Esophagus mucosa (tissue), 1 donor: ENCODE results near the gene CARD14. TPM values are rescaled to one million over a fixed set of nuclear protein-coding genes. Genes with fewer than 3 reads are reported as not detected.
"Not testable (repeated sequence)": the region's sequence is repeated elsewhere in the genome, so short reads cannot be mapped to it uniquely, and the experiment has no call there.

Source experiments
- ATAC-seq: fragments of 200-7000 bp; cut with Tn5 transposase; one replicate; pipeline ENCODE4 v1.9.1; 2020
- total RNA-seq: library from RNA; stranded (reverse); gene quantifications from one replicate; pipeline ENCODE4 v1.2.4, GENCODE V29; 2023
- donor health status: DM: yes; HTN: yes; CAD: no.

The CARD14 gene
- total RNA-seq, 1 donor from 2014 or later, result 23.8 TPM

DNA sequence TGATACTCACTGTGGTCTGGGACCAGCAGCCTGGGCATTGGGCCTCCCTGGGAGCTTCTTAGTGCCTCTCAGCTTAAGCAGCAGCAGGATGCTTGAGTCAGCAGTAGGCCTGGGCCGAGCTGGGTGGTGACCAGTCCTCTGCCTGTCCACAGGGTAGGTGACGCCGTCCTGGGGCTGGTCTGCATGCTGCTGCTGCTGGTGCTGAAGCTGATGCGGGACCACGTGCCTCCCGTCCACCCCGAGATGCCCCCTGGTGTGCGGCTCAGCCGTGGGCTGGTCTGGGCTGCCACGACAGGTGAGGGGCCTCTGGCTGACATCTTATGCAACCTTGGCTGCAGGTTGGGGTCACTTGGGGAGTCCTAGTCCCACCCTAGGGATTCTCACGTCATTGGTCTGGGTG, 57.8 kb downstream of the CARD14 start:
- ATAC-seq, result no peak

- ATAC-seq, result no peak
Observed at GRCh38 chr17:80228477-80228876, 58.6 kb downstream of the CARD14 start.

- no peak for ATAC-seq
Observed at GRCh38 chr17:80229011-80229410, 59.2 kb downstream of the CARD14 start.

DNA sequence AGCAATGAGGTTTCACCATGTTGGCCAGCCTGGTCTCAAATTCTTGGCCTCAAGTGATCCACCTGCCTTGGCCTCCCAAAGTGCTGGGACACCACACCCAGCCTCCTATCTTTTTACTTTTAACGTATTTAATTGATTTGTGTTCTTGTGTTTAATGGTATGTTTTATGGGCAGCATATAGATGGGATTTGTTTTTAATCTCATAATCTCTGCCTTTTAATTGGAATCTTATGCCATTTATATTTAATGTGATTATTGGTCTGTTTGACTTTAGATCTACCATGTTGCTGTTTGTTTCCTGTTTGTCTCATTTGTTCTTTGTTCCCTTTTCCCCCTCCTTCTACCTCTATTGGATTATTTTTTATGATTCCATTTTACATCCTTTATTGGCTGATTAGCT, 62.6 kb downstream of the CARD14 start:
- no peak for ATAC-seq

DNA sequence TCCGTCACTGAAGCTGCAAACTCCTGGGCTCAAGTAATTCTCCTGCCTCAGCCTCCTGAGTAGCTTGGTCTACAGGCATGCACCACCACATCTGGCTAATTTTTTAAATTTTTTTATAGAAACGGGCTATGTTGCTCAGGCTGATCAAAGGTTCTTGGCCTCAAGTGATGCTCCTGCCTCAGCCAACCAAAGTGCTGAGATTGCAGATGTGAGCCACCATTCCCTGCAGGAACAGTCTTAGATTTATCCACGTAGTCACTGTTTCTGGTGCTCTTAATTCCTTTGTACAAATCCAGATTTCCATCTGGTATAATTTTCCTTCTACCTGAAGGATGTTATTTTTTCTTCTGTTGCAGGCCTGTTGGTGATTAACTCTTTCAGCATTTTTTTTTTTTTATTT, 63.4 kb downstream of the CARD14 start:
- no peak for ATAC-seq

DNA sequence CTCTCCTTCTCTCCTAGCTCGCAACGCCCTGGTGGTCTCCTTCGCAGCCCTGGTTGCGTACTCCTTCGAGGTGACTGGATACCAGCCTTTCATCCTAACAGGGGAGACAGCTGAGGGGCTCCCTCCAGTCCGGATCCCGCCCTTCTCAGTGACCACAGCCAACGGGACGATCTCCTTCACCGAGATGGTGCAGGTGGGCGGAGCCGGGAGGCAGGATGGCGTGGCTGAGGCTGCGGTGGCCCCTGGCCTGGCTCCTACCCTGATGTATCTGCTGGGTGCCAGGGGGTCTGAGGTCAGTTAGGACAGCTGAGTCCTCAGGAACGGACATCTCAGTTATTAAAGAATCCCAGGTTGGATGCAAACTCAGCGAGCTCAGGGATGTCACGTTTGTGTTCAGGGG, 67.1 kb downstream of the CARD14 start:
- no peak for ATAC-seq

GRCh38 chr17:80237386-80237785, 67.6 kb downstream of the CARD14 start:
- ATAC-seq, result no peak

- no peak for ATAC-seq
Observed at GRCh38 chr17:80242505-80242904, 72.7 kb downstream of the CARD14 start.

DNA sequence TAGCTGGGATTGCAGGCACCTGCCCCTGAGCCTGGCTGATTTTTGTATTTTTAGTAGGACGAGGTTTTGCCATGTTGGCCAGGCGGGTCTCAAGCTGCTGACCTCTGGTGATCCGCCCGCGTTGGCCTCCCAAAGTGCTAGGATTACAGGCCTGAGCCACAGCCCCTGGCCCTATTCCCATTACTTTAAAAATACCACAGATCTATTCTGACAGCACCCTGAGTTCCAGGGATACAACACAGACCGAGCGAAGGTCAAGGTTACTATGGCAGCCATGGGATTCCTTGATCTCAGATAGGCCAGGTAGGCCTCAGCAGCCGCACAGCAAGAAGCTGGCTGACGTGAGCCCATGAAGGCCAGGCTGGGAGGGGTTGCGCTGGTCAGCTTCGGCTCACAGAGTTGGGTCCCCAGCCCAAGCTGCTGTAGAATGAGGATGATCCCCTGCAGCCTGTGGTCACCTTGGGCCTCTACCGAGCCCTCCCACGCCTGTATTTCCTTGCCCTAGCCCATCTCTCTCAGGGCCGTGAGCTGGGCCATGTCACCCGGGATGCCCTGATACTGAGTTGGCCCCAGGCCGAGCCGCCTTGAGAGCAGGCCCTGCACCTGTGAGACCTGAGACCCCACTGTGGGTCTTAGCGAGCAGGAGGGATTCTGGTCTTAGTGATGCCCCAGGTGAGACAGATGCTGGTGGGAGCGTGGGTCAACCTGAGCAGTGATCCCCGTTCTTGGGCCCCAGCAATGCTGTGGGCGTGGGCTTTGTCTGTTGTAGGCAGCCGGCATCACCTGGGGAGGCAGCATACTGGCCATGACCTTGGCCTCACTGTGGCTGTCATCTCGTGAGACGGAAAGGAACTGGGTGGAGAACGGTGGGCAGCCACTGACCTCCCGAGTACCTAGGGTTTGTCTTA, 74.0 kb downstream of the CARD14 start:
- no peak for ATAC-seq

- not testable (repeated sequence) for ATAC-seq
Observed at GRCh38 chr17:80244448-80244847, 74.6 kb downstream of the CARD14 start.

DNA sequence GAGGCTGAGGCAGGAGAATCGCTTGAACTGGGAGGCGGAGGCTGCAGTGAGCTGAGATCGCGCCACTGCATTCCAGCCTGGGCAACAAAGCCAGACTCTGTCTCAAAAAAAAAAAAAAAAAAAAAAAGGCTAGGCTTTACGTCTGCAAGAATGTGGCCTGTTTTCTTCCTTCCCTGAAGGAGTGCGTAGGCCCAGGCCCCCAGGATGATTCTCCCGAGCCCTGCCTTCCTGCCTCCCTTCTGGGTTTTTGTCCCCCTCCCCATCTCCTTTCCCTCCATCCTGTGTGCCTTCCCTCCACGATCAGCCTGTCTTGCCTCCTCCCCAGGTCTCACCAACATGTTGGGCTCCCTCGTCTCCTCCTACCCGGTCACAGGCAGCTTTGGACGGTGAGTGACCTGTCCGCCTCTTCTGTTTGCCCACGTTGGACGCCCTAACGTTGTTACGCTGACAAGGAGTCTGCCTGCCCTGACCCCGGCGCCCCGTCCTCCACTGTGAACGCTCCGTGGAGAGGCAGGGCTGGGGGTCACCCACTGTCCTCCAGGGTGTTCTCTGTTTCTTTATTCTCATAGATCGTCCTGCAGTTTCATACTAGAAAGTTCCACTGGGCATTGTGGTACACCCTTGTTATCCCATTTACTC, 75.2 kb downstream of the CARD14 start:
- no peak for ATAC-seq

DNA sequence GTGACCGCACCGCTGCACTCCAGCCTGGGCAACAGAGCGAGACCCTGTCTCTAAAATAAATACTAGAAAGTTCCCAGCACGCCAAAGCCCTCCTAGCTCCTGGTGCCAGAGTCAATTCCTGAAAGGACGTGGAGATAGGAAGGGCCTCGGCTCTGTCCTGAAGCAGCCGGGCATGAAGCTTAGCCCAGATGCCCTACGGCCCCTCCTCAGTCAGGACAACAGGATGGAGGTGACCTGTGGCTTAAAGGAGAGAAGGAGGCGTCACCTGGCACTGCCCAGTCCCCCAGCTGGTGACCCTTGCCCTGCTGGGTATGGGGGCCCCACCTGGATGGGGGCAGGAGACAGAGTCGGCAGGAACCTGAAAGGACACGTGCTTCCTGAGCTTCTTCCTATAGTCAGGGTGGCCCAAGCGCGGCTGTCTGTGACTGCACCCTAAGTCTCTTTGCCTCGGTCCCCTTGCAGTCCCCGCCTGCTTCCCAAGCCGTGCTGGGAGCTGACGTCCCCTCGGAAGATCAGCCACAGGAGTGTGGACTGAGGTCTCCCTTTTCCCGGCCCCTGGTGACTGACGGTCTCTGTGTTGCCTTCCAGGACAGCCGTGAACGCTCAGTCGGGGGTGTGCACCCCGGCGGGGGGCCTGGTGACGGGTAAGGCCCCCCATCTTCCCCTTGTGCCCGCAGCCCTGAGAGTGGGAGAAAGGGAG, 75.9 kb downstream of the CARD14 start:
- ATAC-seq, result no peak

DNA sequence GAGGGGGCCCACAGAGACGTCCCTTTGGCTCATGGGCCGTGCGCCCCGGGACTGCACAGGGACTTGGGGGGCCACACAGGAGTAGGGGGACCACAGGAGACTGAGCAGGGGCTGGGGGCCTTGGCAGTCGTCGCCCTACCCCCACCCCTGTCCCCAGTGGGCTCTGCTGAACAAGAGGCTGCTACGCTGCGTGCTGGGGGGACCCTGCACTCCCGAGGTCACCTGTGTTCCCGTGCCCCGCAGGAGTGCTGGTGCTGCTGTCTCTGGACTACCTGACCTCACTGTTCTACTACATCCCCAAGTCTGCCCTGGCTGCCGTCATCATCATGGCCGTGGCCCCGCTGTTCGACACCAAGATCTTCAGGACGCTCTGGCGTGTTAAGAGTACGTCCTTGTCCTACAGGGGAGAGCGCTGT, 76.4 kb downstream of the CARD14 start:
- peak; percentile 4 for ATAC-seq

- ATAC-seq, result no peak
Observed at GRCh38 chr17:80246726-80247125, 76.9 kb downstream of the CARD14 start.

- ATAC-seq, result no peak
Observed at GRCh38 chr17:80247561-80247960, 77.7 kb downstream of the CARD14 start.

DNA sequence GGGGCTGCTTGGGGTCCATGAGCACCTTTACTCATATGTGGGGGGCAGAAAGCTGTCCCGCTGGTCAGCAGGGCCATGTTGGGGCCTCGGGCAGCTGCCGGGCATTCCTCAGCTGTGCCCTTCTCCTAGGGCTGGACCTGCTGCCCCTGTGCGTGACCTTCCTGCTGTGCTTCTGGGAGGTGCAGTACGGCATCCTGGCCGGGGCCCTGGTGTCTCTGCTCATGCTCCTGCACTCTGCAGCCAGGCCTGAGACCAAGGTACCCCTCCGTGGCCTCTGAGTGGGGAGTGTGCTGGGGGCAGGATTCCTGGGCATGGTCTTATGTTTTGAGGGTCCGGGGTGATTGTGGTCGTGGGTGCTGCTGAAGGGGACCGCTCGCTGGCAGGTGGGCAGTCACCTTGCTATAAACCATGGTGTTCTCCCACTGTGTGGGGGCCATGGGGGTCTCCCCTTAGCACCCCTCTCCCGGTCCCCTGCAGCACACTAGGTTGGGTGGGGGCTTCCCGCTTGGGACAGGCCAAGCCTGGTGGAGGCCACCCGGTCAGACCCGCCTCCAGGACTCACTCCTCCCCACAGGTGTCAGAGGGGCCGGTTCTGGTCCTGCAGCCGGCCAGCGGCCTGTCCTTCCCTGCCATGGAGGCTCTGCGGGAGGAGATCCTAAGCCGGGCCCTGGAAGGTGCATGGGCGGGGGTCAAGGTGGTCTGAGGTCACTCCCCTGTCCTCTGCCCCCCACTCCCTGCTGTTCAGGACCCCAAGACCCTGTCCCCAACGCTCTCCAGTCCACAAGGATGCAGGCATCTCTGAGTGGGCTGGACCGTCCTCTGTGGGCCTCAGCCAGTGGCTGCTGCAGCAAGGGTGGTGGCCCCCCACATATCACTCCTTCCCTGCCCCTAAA, 78.4 kb downstream of the CARD14 start:
- ATAC-seq, result no peak

DNA sequence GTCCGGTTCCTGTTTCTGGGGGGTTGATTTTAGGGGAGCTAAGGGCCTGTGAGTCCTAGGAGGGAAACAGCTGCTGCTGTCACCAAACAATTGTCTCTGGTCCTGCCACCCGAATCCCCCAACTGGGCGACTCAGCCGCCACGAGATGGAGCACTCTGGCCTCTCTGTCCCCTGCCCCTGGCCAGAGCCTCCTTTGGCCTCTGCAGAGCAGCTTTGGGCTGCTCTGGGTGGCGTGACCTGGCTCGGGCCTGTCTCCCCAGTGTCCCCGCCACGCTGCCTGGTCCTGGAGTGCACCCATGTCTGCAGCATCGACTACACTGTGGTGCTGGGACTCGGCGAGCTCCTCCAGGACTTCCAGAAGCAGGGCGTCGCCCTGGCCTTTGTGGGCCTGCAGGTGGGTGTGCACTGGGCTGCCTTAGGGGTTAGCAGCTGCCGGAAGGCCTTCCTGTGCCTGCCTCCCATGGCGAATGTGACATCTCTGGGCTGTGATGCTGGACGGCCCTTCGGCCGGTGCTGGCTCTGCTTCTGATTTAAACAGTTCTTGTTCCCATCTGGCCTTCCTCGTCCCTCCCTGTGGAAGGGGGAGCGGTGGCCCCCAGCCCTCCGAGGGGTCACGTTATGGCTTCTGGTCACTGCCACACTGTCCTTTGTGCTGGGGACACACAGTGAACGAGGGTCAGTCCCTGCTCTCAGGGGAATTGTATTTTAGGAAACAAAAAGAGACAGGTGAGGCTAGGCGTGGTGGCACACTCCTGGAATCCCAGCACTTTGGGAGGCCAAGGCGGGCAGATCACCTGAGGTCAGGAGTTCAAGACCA, 79.3 kb downstream of the CARD14 start:
- no peak for ATAC-seq

- no peak for ATAC-seq
Observed at GRCh38 chr17:80251966-80252365, 82.1 kb downstream of the CARD14 start.

GRCh38 chr17:80252871-80253270, 83.0 kb downstream of the CARD14 start:
- peak; percentile 79 for ATAC-seq

DNA sequence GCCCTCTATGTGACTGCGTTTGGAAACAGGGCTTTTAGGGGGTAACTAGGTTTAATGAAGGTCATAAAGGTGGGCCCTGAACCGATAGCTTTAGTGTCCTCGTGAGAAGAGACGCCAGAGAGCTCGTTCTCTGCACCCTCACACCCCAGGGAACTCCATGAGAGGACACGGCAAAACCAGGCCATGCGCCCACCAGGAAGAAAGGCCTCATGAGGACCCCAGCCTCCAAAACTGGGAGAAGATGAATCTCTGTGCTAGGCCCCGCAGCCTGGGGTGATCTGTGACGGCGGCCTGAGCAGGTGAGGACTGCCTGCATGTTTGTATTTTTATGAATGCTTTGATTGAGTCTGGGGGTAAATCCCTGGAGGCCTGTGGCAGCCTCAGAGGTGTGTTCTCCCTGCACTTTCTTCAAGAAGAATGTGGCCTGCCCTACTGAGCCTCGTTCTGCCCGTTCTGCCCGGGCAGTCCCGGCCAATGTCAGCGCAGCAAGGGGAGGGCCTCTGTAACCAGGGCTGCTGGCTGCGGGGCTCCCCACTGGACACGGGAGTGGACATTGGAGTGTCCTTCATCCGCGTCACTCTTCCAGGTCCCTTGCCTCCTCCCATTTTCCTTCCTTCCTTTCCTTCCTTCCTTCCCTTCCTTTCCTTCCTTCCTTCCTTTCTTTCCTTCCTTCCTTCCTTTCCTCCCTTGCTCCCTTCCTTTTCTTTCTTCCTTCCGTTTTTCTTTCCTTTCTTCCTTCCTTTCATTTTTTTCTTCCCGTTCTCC, 84.0 kb downstream of the CARD14 start:
- ATAC-seq, result no peak
